Kidney (tissue), 22 donors: ENCODE results near the gene CGNL1. TPM values are rescaled to one million over a fixed set of nuclear protein-coding genes. Genes with fewer than 3 reads are reported as not detected.

Source experiments
- DNase-seq, 5 donors: peaks; one replicate each; pipeline ENCODE4 v3.0.0-alpha.2; 2013 to 2020
- FAIRE-seq: peaks from 2 replicates; lab custom pipeline; 2012; peaks lifted over from hg19 to GRCh38; lab: Jason Lieb, UNC
- H3K27ac ChIP-seq, 2 donors: one replicate each; pipeline ENCODE4 v1.7.0; 2013; ENCODE audit warnings: low read depth in 2 of 2, low read length in 2 of 2, inconsistent platforms in 1 of 2
- H3K27me3 ChIP-seq: one replicate; pipeline ENCODE4 v1.7.1; 2013; ENCODE audit warnings: low read length, inconsistent platforms; ENCODE audit not compliant: control insufficient read depth, insufficient read depth
- H3K36me3 ChIP-seq, 3 donors: one replicate each; pipeline versions ENCODE4 v1.7.0 to v1.7.1; 2013; ENCODE audit warnings: low read length in 3 of 3, control low read depth in 1 of 3, inconsistent platforms in 1 of 3; ENCODE audit not compliant: insufficient read depth in 3 of 3, control insufficient read depth in 2 of 3
- H3K4me1 ChIP-seq, 3 donors: one replicate each; pipeline versions ENCODE4 v1.7.0 to v1.7.1; 2013; ENCODE audit warnings: low read length in 3 of 3, inconsistent platforms in 1 of 3, low read depth in 1 of 3; ENCODE audit not compliant: control insufficient read depth in 2 of 3, insufficient read depth in 2 of 3
- H3K4me3 ChIP-seq, 3 donors: one replicate each; pipeline versions ENCODE4 v1.7.0 to v1.8.1; 2013; ENCODE audit warnings: low read length in 3 of 3, control low read depth in 1 of 3, inconsistent platforms in 1 of 3
- H3K9ac ChIP-seq, 3 donors: one replicate each; pipeline versions ENCODE4 v1.7.0 to v1.7.1; 2013; ENCODE audit warnings: low read length in 3 of 3, control low read depth in 1 of 3, inconsistent platforms in 1 of 3
- H3K9me3 ChIP-seq, 3 donors: one replicate each; pipeline versions ENCODE4 v1.7.0 to v1.7.1; 2013; ENCODE audit warnings: low read length in 3 of 3, control low read depth in 1 of 3, inconsistent platforms in 1 of 3; ENCODE audit not compliant: control insufficient read depth in 2 of 3, insufficient read depth in 1 of 3
- CTCF ChIP-seq: IDR thresholded peaks from 3 replicates; pipeline ENCODE4 v1.5.1; 2012; ENCODE audit warnings: mild to moderate bottlenecking, moderate library complexity, borderline replicate concordance; ENCODE audit not compliant: insufficient read depth; ENCODE audit errors: extremely low read depth
- intact Hi-C: fragments of 100-400 bp; cut with DNase I; formaldehyde crosslinking; loops from one replicate; pipeline ENCODE4 v1.11.1; 2022
- long read RNA-seq, 10 donors: library from polyadenylated mRNA in 1 of 10; unstranded in 1 of 10; transcript quantifications; one replicate each; pipeline ENCODE4 v2.0.0 and lab custom pipeline, GENCODE V29; 2021 to 2026
- polyA plus RNA-seq: library from polyadenylated mRNA; stranded (reverse); fragments of 350-450 nt; fragmentation: Illumina TruSeq; extraction: RNeasy Lipid Tissue Mini Kit (QIAGEN cat#74804); gene quantifications from one replicate; pipeline ENCODE4 v1.2.3, GENCODE V29; 2014; ENCODE audit warnings: low read depth, low replicate concordance; ENCODE audit not compliant: insufficient read depth
- total RNA-seq: library from RNA; stranded (reverse); fragmentation: NEBNext Ultra II Directional; extraction: Animal tissue kit (Norgen Biotek cat#: 25700); gene quantifications from one replicate; pipeline ENCODE4 v1.2.1, GENCODE V29; 2021
- donor health status: control.
- donor health status: control.
- donor health status: control.
- donor health status: control.
- donor health status: control.
- donor health status: DM: yes; HTN: yes; CAD: no.
- donor health status: Normal renal cell carcinoma (clear cell type).

CGNL1 gene
- total RNA-seq (81.5 TPM), polyA plus RNA-seq (62.0 TPM)
- long read RNA-seq, donor 1, partial matches to known transcripts, result 27 of 27 reads
- long read RNA-seq, donor 1, other reads (novel, unspliced or antisense), result 0 of 27 reads
- long read RNA-seq, donor 2, full-length matches to known transcripts, result 2 of 9 reads
- long read RNA-seq, donor 2, partial matches to known transcripts, result 7 of 9 reads
- long read RNA-seq, donor 2, other reads (novel, unspliced or antisense), result 0 of 9 reads
- long read RNA-seq, donor 3, full-length matches to known transcripts, result 2 of 35 reads
- long read RNA-seq, donor 3, partial matches to known transcripts, result 33 of 35 reads
- long read RNA-seq, donor 3, other reads (novel, unspliced or antisense), result 0 of 35 reads
- long read RNA-seq, donor 4, full-length matches to known transcripts, result 1 of 8 reads
- long read RNA-seq, donor 4, partial matches to known transcripts, result 7 of 8 reads
- long read RNA-seq, donor 4, other reads (novel, unspliced or antisense), result 0 of 8 reads
- long read RNA-seq, donor 5, result 0 reads
- long read RNA-seq, donor 6, result 0 reads
- long read RNA-seq, donor 7, full-length matches to known transcripts, result 4 of 51 reads
- long read RNA-seq, donor 7, partial matches to known transcripts, result 36 of 51 reads
- long read RNA-seq, donor 7, other reads (novel, unspliced or antisense), result 11 of 51 reads
- long read RNA-seq, donor 8, partial matches to known transcripts, result 30 of 30 reads
- long read RNA-seq, donor 8, other reads (novel, unspliced or antisense), result 0 of 30 reads
- long read RNA-seq, donor 9, result 0 reads
- long read RNA-seq, donor 10, partial matches to known transcripts, result 21 of 21 reads
- long read RNA-seq, donor 10, other reads (novel, unspliced or antisense), result 0 of 21 reads

- no peak for TF ChIP-seq CTCF
- peak within 1 kb of the TSS; percentile 69 to 93 (median 79) for H3K4me3 ChIP-seq
- H3K9me3 ChIP-seq, result no peaks in the 10 kb centered on the region
- H3K9ac ChIP-seq, result peak within 1 kb of the TSS; percentile 50 to 97 (median 95)
- DNase-seq, result peak; percentile 62 to 86 (median 76)
- H3K27ac ChIP-seq, result peak within 1 kb of the TSS; percentile 94 to 96
- FAIRE-seq, result no peak
- intact Hi-C loops, result no loop called here
- H3K27me3 ChIP-seq, result no peaks in the 10 kb centered on the region
- peaks cover 0 to 9% (median 9%) of the 10 kb centered on the region in 3 donors for H3K4me1 ChIP-seq
- H3K36me3 ChIP-seq, result peaks cover 0 to 3% (median 0%) of the 10 kb centered on the region in 3 donors
Observed at GRCh38 chr15:57375827-57376695, at the start of gene CGNL1. Gene CGNL1, plus strand, starts transcription at chr15:57376505. Its CDS starts 61,495 bp downstream, at chr15:57438000.

- no peak overlapping the region for H3K27ac ChIP-seq
- no peaks in the 10 kb centered on the region for H3K27me3 ChIP-seq
- FAIRE-seq, result no peak
- intact Hi-C loops, result no loop called here
- H3K4me3 ChIP-seq, result no peak overlapping the region
- H3K9me3 ChIP-seq, result no peaks in the 10 kb centered on the region
- DNase-seq, result no peak
- H3K36me3 ChIP-seq, result no peaks in the 10 kb centered on the region
- peaks cover 0 to 9% (median 0%) of the 10 kb centered on the region in 3 donors for H3K4me1 ChIP-seq
- TF ChIP-seq CTCF, result no peak
- no peak overlapping the region for H3K9ac ChIP-seq
Observed at GRCh38 chr15:57327985-57328471, 48.3 kb upstream of the CGNL1 start.

- intact Hi-C loops, result no loop called here
- Histone ChIP-seq H3K4me1 (peaks cover 0 to 4% (median 0%) of the 10 kb centered on the region in 3 donors), H3K9me3 (no peaks in the 10 kb centered on the region), H3K27me3 (no peaks in the 10 kb centered on the region), H3K27ac (no peak overlapping the region), H3K36me3 (no peaks in the 10 kb centered on the region), H3K9ac (no peak overlapping the region), H3K4me3 (no peak overlapping the region)
- no peak for DNase-seq
- FAIRE-seq, result no peak
- TF ChIP-seq CTCF, result no peak
Observed at GRCh38 chr15:57328479-57328878, 47.8 kb upstream of the CGNL1 start.
